Mesendoderm (in vitro differentiated cells): ENCODE measurements around the gene CNOT4.

Experiments used
- DNase-seq: peaks from one replicate; pipeline ENCODE4 v3.0.0; 2013
- H2AK5ac ChIP-seq: 2 replicates; pipeline ENCODE4 v1.6.1; 2013; ENCODE audit warnings: low read length, inconsistent platforms
- H2BK120ac ChIP-seq: 2 replicates; pipeline ENCODE4 v1.6.1; 2013; ENCODE audit warnings: low read depth, mild to moderate bottlenecking, low read length, moderate library complexity, mixed read lengths
- H2BK15ac ChIP-seq: replicated peaks from 2 replicates; pipeline ENCODE4 v1.6.1; 2013; ENCODE audit warnings: low read depth, mild to moderate bottlenecking, moderate library complexity
- H2BK5ac ChIP-seq: 2 replicates; pipeline ENCODE4 v1.6.1; 2013; ENCODE audit warnings: low read length, inconsistent platforms
- H3K18ac ChIP-seq: 2 replicates; pipeline ENCODE4 v1.6.1; 2013; ENCODE audit warnings: mild to moderate bottlenecking, low read length, mixed read lengths
- H3K23ac ChIP-seq: one replicate; pipeline ENCODE4 v1.6.1; 2013; ENCODE audit warnings: low read length
- H3K27ac ChIP-seq: 2 replicates; pipeline ENCODE4 v1.5.1; 2013; ENCODE audit warnings: low read depth, mild to moderate bottlenecking, inconsistent platforms, low read length, moderate library complexity
- H3K27me3 ChIP-seq: 2 replicates; pipeline ENCODE4 v1.6.1; 2013; ENCODE audit warnings: low read length, control low read depth, mild to moderate bottlenecking, inconsistent platforms; ENCODE audit not compliant: insufficient read depth, poor library complexity
- H3K36me3 ChIP-seq: 2 replicates; pipeline ENCODE4 v1.6.1; 2013; ENCODE audit warnings: low read length, inconsistent platforms; ENCODE audit not compliant: control insufficient read depth, insufficient read depth
- H3K4ac ChIP-seq: one replicate; pipeline ENCODE4 v1.6.1; 2013; ENCODE audit warnings: low read depth, mild to moderate bottlenecking, low read length, moderate library complexity
- H3K4me1 ChIP-seq: 2 replicates; pipeline ENCODE4 v1.6.1; 2013; ENCODE audit warnings: low read depth, low read length, inconsistent platforms; ENCODE audit not compliant: control insufficient read depth
- H3K4me2 ChIP-seq: 2 replicates; pipeline ENCODE4 v1.6.1; 2013; ENCODE audit warnings: low read length
- H3K4me3 ChIP-seq: 2 replicates; pipeline ENCODE4 v1.5.1; 2013; ENCODE audit warnings: mild to moderate bottlenecking, low read length
- H3K56ac ChIP-seq: one replicate; pipeline ENCODE4 v1.6.1; 2013; ENCODE audit warnings: low read length
- H3K79me1 ChIP-seq: 2 replicates; pipeline ENCODE4 v1.6.1; 2013; ENCODE audit warnings: low read length, inconsistent platforms
- H3K79me2 ChIP-seq: 2 replicates; pipeline ENCODE4 v1.6.1; 2013; ENCODE audit warnings: mild to moderate bottlenecking, low read length; ENCODE audit not compliant: control insufficient read depth, insufficient read depth
- H3K9ac ChIP-seq: 2 replicates; pipeline ENCODE4 v1.6.1; 2013; ENCODE audit warnings: low read length, inconsistent platforms
- H4K5ac ChIP-seq: one replicate; pipeline ENCODE4 v1.6.1; 2013; ENCODE audit warnings: low read length
- H4K8ac ChIP-seq: one replicate; pipeline ENCODE4 v1.6.1; 2013; ENCODE audit warnings: low read depth, mild to moderate bottlenecking, control low read depth, low read length, moderate library complexity
- WGBS: extraction: QIAGEN DNeasy Blood & Tissue Kit; methylation state at CpG from one replicate; pipeline ENCODE4 v1.1.7; 2013; ENCODE audit warnings: low lambda C conversion rate, missing lambda C conversion rate; ENCODE audit not compliant: insufficient coverage; ENCODE audit errors: extremely low coverage; 5-methylcytosine and 5-hydroxymethylcytosine counted together

Gene CNOT4

DNA sequence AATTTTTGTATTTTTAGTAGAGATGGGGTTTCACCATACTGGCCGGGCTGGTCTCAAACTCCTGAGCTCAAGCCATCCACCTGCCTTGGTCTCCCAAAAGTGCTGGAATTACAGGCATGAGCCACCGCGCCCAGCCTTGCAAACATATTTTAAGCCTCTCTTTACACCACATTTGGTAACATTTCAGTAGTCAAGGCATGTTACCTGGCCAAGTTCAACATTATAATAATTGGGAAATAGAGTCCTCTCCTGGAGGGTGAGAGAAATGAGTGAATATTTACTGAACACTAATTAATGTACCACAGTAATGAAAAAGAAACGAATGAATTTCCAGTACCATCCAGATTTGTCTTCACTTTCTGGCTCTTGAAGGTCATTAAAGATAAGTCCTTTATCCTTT lies 10.0 kb upstream of the CNOT4 start:
- no peak overlapping the region for H3K4me3 ChIP-seq
- H3K9ac ChIP-seq: no peak overlapping the region
- H3K56ac ChIP-seq: no peak overlapping the region

DNA sequence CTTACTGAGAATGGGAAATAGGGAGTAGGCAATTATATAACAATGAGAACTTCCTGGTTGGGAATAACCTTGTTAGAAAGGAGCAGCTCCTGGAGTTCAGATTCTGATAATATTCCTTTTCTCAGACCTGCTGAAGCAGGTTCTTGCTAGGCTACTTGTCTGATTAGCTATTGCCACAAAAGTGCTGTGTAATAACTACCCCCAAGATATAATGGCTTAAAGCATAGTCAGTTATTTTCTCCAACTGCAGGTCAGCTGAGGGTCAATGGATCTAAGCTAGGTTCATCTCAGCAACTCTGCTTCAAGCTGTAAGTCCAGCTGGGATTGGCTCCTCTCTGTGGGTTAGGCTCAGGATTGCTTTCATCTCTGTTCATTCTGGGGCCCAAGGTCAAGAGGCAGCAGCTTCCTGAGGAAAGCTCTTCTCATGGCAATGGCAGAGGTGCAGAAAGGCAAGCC lies 9.4 kb upstream of the CNOT4 start:
- H3K4ac ChIP-seq: no peak overlapping the region

More for the DNA sequence above, 10.0 kb upstream of the CNOT4 start:
- H2BK120ac ChIP-seq: no peak overlapping the region
- H3K27me3 ChIP-seq: no peaks in the 10 kb centered on the region
- no peak overlapping the region for H3K4me2 ChIP-seq
- no peak overlapping the region for H3K27ac ChIP-seq
- H4K5ac ChIP-seq: no peak overlapping the region
- no peak overlapping the region for H3K23ac ChIP-seq
- H3K79me1 ChIP-seq: no peaks in the 10 kb centered on the region
- H2BK5ac ChIP-seq: no peak overlapping the region
- H2AK5ac ChIP-seq: no peak overlapping the region
- H3K79me2 ChIP-seq: no peaks in the 10 kb centered on the region
- H3K4me1 ChIP-seq: no peaks in the 10 kb centered on the region
- H4K8ac ChIP-seq: no peak overlapping the region
- H3K4ac ChIP-seq: no peak overlapping the region
- no peak for DNase-seq
- no peak overlapping the region for H3K18ac ChIP-seq
- H2BK15ac ChIP-seq: no peak overlapping the region
- WGBS: no CpG with 5 or more reads among the region's 4 CpGs
- H3K36me3 ChIP-seq: no peaks in the 10 kb centered on the region

DNA sequence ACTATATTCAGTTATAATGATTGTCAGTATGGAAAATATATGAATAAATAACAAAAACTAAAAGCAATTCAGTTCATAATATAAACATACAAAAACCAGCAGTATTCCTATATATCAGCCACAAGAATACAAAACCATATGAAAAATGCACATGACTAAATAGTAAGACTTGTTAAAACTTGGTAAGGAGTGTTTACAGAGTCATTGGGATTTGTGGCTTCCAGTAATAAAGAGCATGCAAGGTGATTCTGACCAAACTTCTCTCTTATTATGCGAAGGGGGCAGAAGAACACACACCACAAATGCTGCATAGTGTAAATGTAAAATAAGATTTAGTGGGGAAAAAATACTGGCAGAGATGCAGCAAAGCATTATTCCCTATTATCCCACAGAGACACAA lies 8.8 kb upstream of the CNOT4 start:
- H3K27me3 ChIP-seq: no peaks in the 10 kb centered on the region
- no peak overlapping the region for H4K5ac ChIP-seq
- no CpG with 5 or more reads among the region's 1 CpG for WGBS
- H3K9ac ChIP-seq: no peak overlapping the region
- no peak overlapping the region for H3K23ac ChIP-seq
- no peaks in the 10 kb centered on the region for H3K4me1 ChIP-seq
- no peak overlapping the region for H2BK5ac ChIP-seq
- H3K18ac ChIP-seq: no peak overlapping the region
- no peak overlapping the region for H2BK15ac ChIP-seq
- no peak overlapping the region for H3K56ac ChIP-seq
- no peak overlapping the region for H4K8ac ChIP-seq
- no peak overlapping the region for H2BK120ac ChIP-seq
- H3K27ac ChIP-seq: no peak overlapping the region
- no peaks in the 10 kb centered on the region for H3K36me3 ChIP-seq
- no peaks in the 10 kb centered on the region for H3K79me1 ChIP-seq
- no peak overlapping the region for H2AK5ac ChIP-seq
- H3K4me3 ChIP-seq: no peak overlapping the region
- H3K4me2 ChIP-seq: no peak overlapping the region
- no peak overlapping the region for H3K4ac ChIP-seq
- no peak for DNase-seq
- no peaks in the 10 kb centered on the region for H3K79me2 ChIP-seq

More for the DNA sequence above, 9.4 kb upstream of the CNOT4 start:
- Histone ChIP-seq H3K9ac (no peak overlapping the region), H3K79me1 (no peaks in the 10 kb centered on the region), H2BK5ac (no peak overlapping the region), H3K4me2 (no peak overlapping the region), H3K23ac (no peak overlapping the region), H3K36me3 (no peaks in the 10 kb centered on the region), H3K18ac (no peak overlapping the region), H2BK15ac (no peak overlapping the region), H2AK5ac (no peak overlapping the region), H3K27me3 (no peaks in the 10 kb centered on the region), H3K4me3 (no peak overlapping the region), H3K79me2 (no peaks in the 10 kb centered on the region), H4K5ac (no peak overlapping the region), H3K56ac (no peak overlapping the region), H2BK120ac (no peak overlapping the region), H3K4me1 (no peaks in the 10 kb centered on the region), H4K8ac (no peak overlapping the region), H3K27ac (no peak overlapping the region)
- DNase-seq: no peak

DNA sequence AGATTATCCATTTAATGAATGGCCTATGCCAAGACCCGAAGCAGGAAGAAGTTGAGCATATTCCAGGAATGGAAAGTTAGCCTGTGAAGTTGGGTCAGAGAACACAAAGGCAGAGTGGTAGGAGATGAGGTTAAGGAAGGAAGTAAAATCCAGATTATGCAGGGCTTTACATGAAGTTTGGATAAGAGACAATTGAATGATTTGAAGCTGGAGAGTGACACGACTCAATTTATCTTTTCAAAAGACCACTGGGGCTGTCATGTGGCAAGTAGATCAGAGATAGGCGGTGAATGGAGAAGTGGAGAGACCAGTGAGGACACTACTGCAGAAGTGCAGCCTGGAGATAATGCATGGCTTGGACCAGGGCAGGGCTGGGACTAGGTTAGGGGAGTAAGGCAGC lies 7.2 kb upstream of the CNOT4 start:
- no peak for DNase-seq
- no peak overlapping the region for H3K56ac ChIP-seq
- H3K18ac ChIP-seq: no peak overlapping the region
- H2BK120ac ChIP-seq: no peak overlapping the region
- H3K4me1 ChIP-seq: no peaks in the 10 kb centered on the region
- no peak overlapping the region for H3K23ac ChIP-seq
- H3K4ac ChIP-seq: no peak overlapping the region
- no peaks in the 10 kb centered on the region for H3K36me3 ChIP-seq
- no peak overlapping the region for H3K27ac ChIP-seq
- no peak overlapping the region for H2BK15ac ChIP-seq
- H4K5ac ChIP-seq: no peak overlapping the region
- H3K27me3 ChIP-seq: no peaks in the 10 kb centered on the region
- no peak overlapping the region for H3K4me3 ChIP-seq
- H2BK5ac ChIP-seq: no peak overlapping the region
- H3K9ac ChIP-seq: no peak overlapping the region
- H2AK5ac ChIP-seq: no peak overlapping the region
- WGBS: no CpG with 5 or more reads among the region's 3 CpGs
- H4K8ac ChIP-seq: no peak overlapping the region
- H3K4me2 ChIP-seq: no peak overlapping the region
- no peaks in the 10 kb centered on the region for H3K79me1 ChIP-seq
- H3K79me2 ChIP-seq: no peaks in the 10 kb centered on the region

DNA sequence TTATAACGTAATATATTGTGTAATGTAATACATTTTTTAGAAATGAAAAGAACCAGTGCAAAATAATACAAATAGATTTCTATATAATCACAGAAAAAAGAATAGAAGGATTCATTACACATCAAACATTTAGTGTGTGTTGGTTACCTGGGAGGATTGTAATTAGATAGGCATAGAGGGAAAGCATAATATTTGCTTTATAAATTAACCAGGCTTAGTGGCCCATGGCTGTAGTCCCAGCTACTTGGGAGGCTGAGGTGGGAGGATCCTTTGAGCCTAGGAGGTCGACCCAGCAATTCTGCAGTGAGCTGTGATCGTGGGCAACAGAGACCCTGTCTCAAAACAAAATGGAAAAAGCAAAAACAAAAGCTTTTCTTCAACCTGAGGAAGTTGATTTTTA lies 5.0 kb upstream of the CNOT4 start:
- Histone ChIP-seq H2BK15ac (no peak overlapping the region), H3K79me1 (no peaks in the 10 kb centered on the region), H3K4me1 (no peaks in the 10 kb centered on the region), H3K27me3 (no peaks in the 10 kb centered on the region), H3K4me2 (no peak overlapping the region), H3K9ac (no peak overlapping the region), H3K18ac (no peak overlapping the region), H3K36me3 (no peaks in the 10 kb centered on the region), H2AK5ac (no peak overlapping the region), H3K4me3 (no peak overlapping the region), H2BK120ac (no peak overlapping the region), H3K23ac (no peak overlapping the region), H2BK5ac (no peak overlapping the region), H3K4ac (no peak overlapping the region), H3K79me2 (no peaks in the 10 kb centered on the region), H3K27ac (no peak overlapping the region), H4K5ac (no peak overlapping the region), H4K8ac (no peak overlapping the region), H3K56ac (no peak overlapping the region)
- whole genome bisulfite sequencing: no CpG with 5 or more reads among the region's 3 CpGs
- no peak for DNase-seq

DNA sequence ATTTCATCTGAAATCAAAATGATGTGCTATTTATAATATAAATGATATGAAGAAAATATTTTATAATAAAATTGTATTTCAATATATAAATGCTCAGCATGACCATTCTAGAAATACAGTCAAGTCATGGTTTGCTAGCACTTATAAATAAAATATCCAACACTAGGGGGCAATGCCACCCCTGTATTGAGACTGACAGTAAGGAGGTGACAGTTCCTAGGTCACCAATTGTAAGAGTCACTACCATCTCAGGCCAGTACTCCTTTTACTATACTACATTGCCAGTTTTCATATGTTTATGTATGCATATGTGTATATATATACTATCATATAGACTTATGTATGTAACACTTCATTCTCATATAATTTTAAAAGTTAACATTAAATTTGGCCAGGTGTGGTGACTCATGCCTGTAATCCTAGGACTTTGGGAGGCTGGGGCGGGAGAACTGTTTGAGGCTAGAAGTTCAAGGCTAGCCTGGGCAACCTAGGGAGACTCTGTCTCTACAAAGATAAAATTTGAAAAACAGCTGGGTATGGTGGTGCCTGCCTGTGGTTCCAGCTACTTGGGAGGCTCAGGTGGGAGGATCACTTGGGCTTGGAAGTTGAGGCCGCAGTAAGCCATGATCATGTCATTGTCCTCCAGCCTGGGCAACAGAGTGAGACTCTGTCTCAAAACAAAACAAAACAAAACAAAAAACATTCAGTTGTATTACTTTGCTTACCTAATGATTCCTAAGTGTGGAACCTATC lies 2.4 kb upstream of the CNOT4 start:
- H3K4me2 ChIP-seq: no peak overlapping the region
- H3K27ac ChIP-seq: no peak overlapping the region
- no peak overlapping the region for H4K8ac ChIP-seq
- H2BK5ac ChIP-seq: no peak overlapping the region
- peak; percentile 86 for DNase-seq
- H2BK15ac ChIP-seq: no peak overlapping the region
- peaks cover 7% of the 10 kb centered on the region for H3K79me1 ChIP-seq
- peaks cover 14% of the 10 kb centered on the region for H3K79me2 ChIP-seq
- H3K36me3 ChIP-seq: no peaks in the 10 kb centered on the region
- no peak overlapping the region for H3K4me3 ChIP-seq
- H4K5ac ChIP-seq: no peak overlapping the region
- H3K23ac ChIP-seq: no peak overlapping the region
- no peaks in the 10 kb centered on the region for H3K4me1 ChIP-seq
- H3K4ac ChIP-seq: no peak overlapping the region
- H3K56ac ChIP-seq: no peak overlapping the region
- no peak overlapping the region for H3K9ac ChIP-seq
- H3K27me3 ChIP-seq: no peaks in the 10 kb centered on the region
- H2AK5ac ChIP-seq: no peak overlapping the region
- no CpG with 5 or more reads among the region's 2 CpGs for WGBS
- H3K18ac ChIP-seq: no peak overlapping the region
- H2BK120ac ChIP-seq: no peak overlapping the region
